ENCODE data around the gene TMEM37. TPM values are rescaled to one million over a fixed set of nuclear protein-coding genes. Genes with fewer than 3 reads are reported as not detected.

Gene TMEM37
- total RNA-seq, 1 experiment from 2014 or later, result 13.8 TPM

DNA sequence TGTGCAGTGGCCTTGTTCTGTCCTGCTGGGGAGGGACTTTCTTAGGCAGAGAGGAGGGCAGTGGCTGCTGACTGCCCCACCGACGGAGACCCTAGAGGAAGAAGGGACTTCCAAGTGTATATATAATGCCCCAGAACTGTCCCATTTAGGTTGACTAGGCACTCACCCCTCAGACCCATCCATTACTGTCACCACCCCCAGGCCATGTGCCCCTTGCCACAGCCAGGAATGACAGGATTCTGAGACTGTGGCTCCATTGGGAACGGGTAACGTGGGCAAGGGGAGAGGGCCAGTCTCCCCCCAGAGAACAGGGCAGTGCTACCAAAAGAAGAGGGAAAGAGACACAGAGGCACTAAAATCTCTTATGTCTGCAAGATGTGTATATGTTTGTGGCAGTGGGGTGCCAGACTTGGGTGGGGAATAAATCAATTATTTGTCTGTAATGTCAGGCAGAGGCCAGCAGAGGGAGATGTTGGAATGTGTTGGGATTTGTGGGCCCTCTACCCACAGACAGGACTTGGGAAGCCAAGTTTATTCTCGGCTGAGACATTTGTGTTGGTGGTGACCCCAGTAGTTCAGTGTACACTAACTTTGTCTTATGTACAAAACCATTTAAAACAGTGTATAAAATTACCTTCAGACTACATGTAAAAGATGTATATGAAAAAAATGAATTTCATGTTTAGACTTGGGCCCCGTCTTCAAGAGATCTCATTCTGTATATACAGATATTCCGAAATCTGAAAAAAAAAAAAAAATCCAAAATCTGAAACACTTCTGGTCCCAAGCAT lies 24.0 kb upstream of the TMEM37 start:
- H3K4me3 ChIP-seq (ENCODE audit: low read depth, low read length, poor library complexity, severe bottlenecking), result no peak overlapping the region
- H3K4me1 ChIP-seq (ENCODE audit: insufficient read depth, low read length, poor library complexity, severe bottlenecking), result peaks cover 7% of the 10 kb centered on the region
- no peaks in the 10 kb centered on the region for H3K27me3 ChIP-seq (replicated peaks; ENCODE audit: insufficient read depth, low read depth, low read length, poor library complexity)
- ChIA-PET CTCF (interaction anchor here (1.3 kb wide), 1 partner anchor 69 kb away, joined by 8 read pairs; no protein-coding TSS in a partner anchor), POLR2A (ENCODE audit: low non-redundant PET) (no interaction called here)
- H3K27ac ChIP-seq (ENCODE audit: low read depth, low read length, poor library complexity, severe bottlenecking), result peak overlapping the region; percentile 18
- peak; percentile 87 for DNase-seq (ENCODE audit: low spot score)
- intact Hi-C loops (cut with micrococcal nuclease; ENCODE audit: unreplicated experiment), result loop anchor here (1.0 to 5.0 kb wide), 3 partner anchors 69 to 253 kb away; no protein-coding TSS in a partner anchor
- no peaks in the 10 kb centered on the region for H3K36me3 ChIP-seq (ENCODE audit: insufficient read depth, low read length, poor library complexity, severe bottlenecking)
- no peaks in the 10 kb centered on the region for H3K9me3 ChIP-seq (ENCODE audit: low read depth, low read length, poor library complexity, severe bottlenecking)
- no TSS peak for BruUV-seq (replicated peaks)
- TF ChIP-seq EZH2 (IDR thresholded peaks at IDR 0.05; ENCODE audit: borderline replicate concordance, low read depth, low read length, poor library complexity, severe bottlenecking), result no peak
- TF ChIP-seq CTCF (conservative IDR thresholded peaks at IDR 0.05; ENCODE audit: low read depth, low read length), result peak; percentile 82

GRCh38 chr2:119408221-119408619 lies 23.4 kb upstream of the TMEM37 start:
- intact Hi-C loops (cut with micrococcal nuclease; ENCODE audit: unreplicated experiment), result loop anchor here (5.0 kb wide), 1 partner anchor 119 kb away; no protein-coding TSS in a partner anchor
- POLR2A ChIA-PET (ENCODE audit: low non-redundant PET), result no interaction called here

GRCh38 chr2:119409506-119409905 lies 22.1 kb upstream of the TMEM37 start:
- ChIA-PET CTCF (interaction anchor here (1.2 kb wide), 1 partner anchor 67 kb away, joined by 4 read pairs; no protein-coding TSS in a partner anchor), POLR2A (ENCODE audit: low non-redundant PET) (interaction anchor here (0.6 kb wide), 1 partner anchor 13 kb away, joined by 4 read pairs; no protein-coding TSS in a partner anchor)
- no TSS peak for BruUV-seq (replicated peaks)
- no peaks in the 10 kb centered on the region for H3K36me3 ChIP-seq (ENCODE audit: insufficient read depth, low read length, poor library complexity, severe bottlenecking)
- no peak for DNase-seq (ENCODE audit: low spot score)
- no peak overlapping the region for H3K4me3 ChIP-seq (ENCODE audit: low read depth, low read length, poor library complexity, severe bottlenecking)
- H3K27me3 ChIP-seq (replicated peaks; ENCODE audit: insufficient read depth, low read depth, low read length, poor library complexity), result no peaks in the 10 kb centered on the region
- intact Hi-C loops (cut with micrococcal nuclease; ENCODE audit: unreplicated experiment), result loop anchor here (5.0 kb wide), 1 partner anchor 118 kb away; no protein-coding TSS in a partner anchor
- H3K27ac ChIP-seq (ENCODE audit: low read depth, low read length, poor library complexity, severe bottlenecking), result no peak overlapping the region
- TF ChIP-seq EZH2 (IDR thresholded peaks at IDR 0.05; ENCODE audit: borderline replicate concordance, low read depth, low read length, poor library complexity, severe bottlenecking) (no peak), CTCF (conservative IDR thresholded peaks at IDR 0.05; ENCODE audit: low read depth, low read length) (no peak)
- H3K4me1 ChIP-seq (ENCODE audit: insufficient read depth, low read length, poor library complexity, severe bottlenecking), result peaks cover 7% of the 10 kb centered on the region
- no peaks in the 10 kb centered on the region for H3K9me3 ChIP-seq (ENCODE audit: low read depth, low read length, poor library complexity, severe bottlenecking)

More at GRCh38 chr2:119408221-119408619, 23.4 kb upstream of the TMEM37 start:
- no peak overlapping the region for H3K4me3 ChIP-seq (ENCODE audit: low read depth, low read length, poor library complexity, severe bottlenecking)
- H3K4me1 ChIP-seq (ENCODE audit: insufficient read depth, low read length, poor library complexity, severe bottlenecking), result peaks cover 7% of the 10 kb centered on the region
- DNase-seq (ENCODE audit: low spot score), result peak; percentile 89
- TF ChIP-seq CTCF (conservative IDR thresholded peaks at IDR 0.05; ENCODE audit: low read depth, low read length) (no peak), EZH2 (IDR thresholded peaks at IDR 0.05; ENCODE audit: borderline replicate concordance, low read depth, low read length, poor library complexity, severe bottlenecking) (no peak)
- no TSS peak for BruUV-seq (replicated peaks)
- H3K36me3 ChIP-seq (ENCODE audit: insufficient read depth, low read length, poor library complexity, severe bottlenecking), result no peaks in the 10 kb centered on the region
- peak overlapping the region; percentile 18 for H3K27ac ChIP-seq (ENCODE audit: low read depth, low read length, poor library complexity, severe bottlenecking)
- H3K9me3 ChIP-seq (ENCODE audit: low read depth, low read length, poor library complexity, severe bottlenecking), result no peaks in the 10 kb centered on the region
- H3K27me3 ChIP-seq (replicated peaks; ENCODE audit: insufficient read depth, low read depth, low read length, poor library complexity), result no peaks in the 10 kb centered on the region
- CTCF ChIA-PET, result interaction anchor here (1.3 kb wide), 1 partner anchor 68 kb away, joined by 8 read pairs; no protein-coding TSS in a partner anchor
